OCI-M2 (cell line): Measurements from ENCODE around the gene PCGF3.
"Not testable (repeated sequence)": the region's sequence is repeated elsewhere in the genome, so short reads cannot be mapped to it uniquely, and the experiment has no call there.

Experiments
- DNase-seq: peaks from one replicate; lab custom pipeline; 2025; ENCODE audit not compliant: unreplicated experiment; lab: John Stamatoyannopoulos, UW

The PCGF3 gene

GRCh38 chr4:667545-667925 lies 38.1 kb upstream of the PCGF3 start:
- DNase-seq, result no peak

GRCh38 chr4:668219-668618 lies 37.4 kb upstream of the PCGF3 start:
- not testable (repeated sequence) for DNase-seq

GRCh38 chr4:669806-670559 lies 35.6 kb upstream of the PCGF3 start:
- DNase-seq, result not testable (repeated sequence)

GRCh38 chr4:671769-672168 lies 33.9 kb upstream of the PCGF3 start:
- no peak for DNase-seq

GRCh38 chr4:673349-674091 lies 32.1 kb upstream of the PCGF3 start:
- no peak for DNase-seq

GRCh38 chr4:674172-675035 lies 31.2 kb upstream of the PCGF3 start, which contains the start of the genes ATP5ME and MYL5:
TSS of gene ATP5ME (minus strand) at chr4:674276. CDS start at chr4:674247, 29 bp downstream.
TSS of gene MYL5 (plus strand) at chr4:674542. CDS start at chr4:678027, 3,485 bp downstream.
- peak; percentile 31 for DNase-seq

GRCh38 chr4:675036-675882 lies 30.4 kb upstream of the PCGF3 start:
- DNase-seq, result no peak

GRCh38 chr4:675980-676870 lies 29.4 kb upstream of the PCGF3 start:
- DNase-seq, result no peak

- no peak for DNase-seq
These were observed 28.8 kb upstream of the PCGF3 start for GRCh38 chr4:676871-677235.

- no peak for DNase-seq
These were observed 28.0 kb upstream of the PCGF3 start for GRCh38 chr4:677431-678293.

- no peak for DNase-seq
These were observed 27.1 kb upstream of the PCGF3 start for GRCh38 chr4:678331-679103.

- DNase-seq, result no peak
These were observed 26.5 kb upstream of the PCGF3 start for GRCh38 chr4:679104-679481.

- no peak for DNase-seq
These were observed 26.0 kb upstream of the PCGF3 start for GRCh38 chr4:679629-680028.

GRCh38 chr4:680091-680490 lies 25.5 kb upstream of the PCGF3 start:
- no peak for DNase-seq

GRCh38 chr4:680551-680927 lies 25.1 kb upstream of the PCGF3 start:
- no peak for DNase-seq

- no peak for DNase-seq
These were observed 24.5 kb upstream of the PCGF3 start for GRCh38 chr4:680928-681645.

- DNase-seq, result no peak
These were observed 23.7 kb upstream of the PCGF3 start for GRCh38 chr4:681736-682451.
